K562 (cell line): Measurements from ENCODE around the gene RNASEH2A. TPM values are rescaled to one million over a fixed set of nuclear protein-coding genes. Genes with fewer than 3 reads are reported as not detected.

Experiments used
- RBM15 ChIP-seq: fragments of 200-400 bp; formaldehyde crosslinking; IDR thresholded peaks from 2 replicates; pipeline ENCODE4 v1.6.1; 2018; ENCODE audit warnings: mild to moderate bottlenecking, low read length, moderate library complexity; ENCODE audit not compliant: insufficient read depth
- polyA plus RNA-seq, 8 experiments: library from polyadenylated mRNA; depleted of rRNA in 4 of 8; stranded (reverse) in 5 of 8; unstranded in 3 of 8; fragments of >200 nt; fragmentation: Nextera tagmentation in 2 of 8; fragmentation: Illumina TruSeq in 1 of 8; extraction: Ambion mirVana in 2 of 8; extraction: Trizol in 1 of 8; gene quantifications; 2 replicates each; pipeline versions ENCODE4 v1.2.1 to v1.2.3, GENCODE V29; 2011 to 2014; ENCODE audit warnings: inconsistent platforms in 1 of 8, missing spikeins in 1 of 8
- total RNA-seq, 7 experiments: library from RNA; depleted of rRNA in 6 of 7; stranded (reverse); fragments of >200 nt in 6 of 7; fragmentation: Illumina TruSeq in 2 of 7; extraction: Trizol in 2 of 7; gene quantifications; 2 replicates each; pipeline versions ENCODE4 v1.2.1 to v1.2.3, GENCODE V29; 2011 to 2021; ENCODE audit warnings: low replicate concordance in 1 of 7
- TF ChIP-seq, protein P1 (sequence below): fragments of 450-650 bp; IDR thresholded peaks from 2 replicates; pipeline ENCODE4 v1.6.1; 2016; ENCODE audit warnings: low read depth
- TF ChIP-seq, protein P2 (sequence below): IDR thresholded peaks from 3 replicates; pipeline ENCODE4 v1.6.1; 2011; ENCODE audit warnings: borderline replicate concordance, mild to moderate bottlenecking; ENCODE audit not compliant: insufficient read length, insufficient read depth
- TF ChIP-seq, protein P3 (sequence below), 2 experiments: IDR thresholded peaks in 1 of 2; conservative IDR thresholded peaks in 1 of 2; 2 replicates each; pipeline ENCODE4 v1.6.1; 2016; ENCODE audit warnings: low read depth in 2 of 2, mild to moderate bottlenecking in 1 of 2, missing compliant biosample characterization in 1 of 2, missing genetic modification characterization in 1 of 2, moderate library complexity in 1 of 2
- TF ChIP-seq, protein P4 (sequence below), 2 experiments: IDR thresholded peaks; 2 replicates each; pipeline ENCODE4 v1.6.1; 2012; ENCODE audit warnings: improper control_type of control experiment in 2 of 2, low read depth in 2 of 2, low read length in 2 of 2, borderline replicate concordance in 1 of 2
- TF ChIP-seq, protein P5 (sequence below): IDR thresholded peaks from 2 replicates; pipeline ENCODE4 v1.6.1; 2011; ENCODE audit not compliant: insufficient read length; ENCODE audit errors: extremely low read depth

RNASEH2A gene
- total and polyA plus RNA-seq, 9 of the 15 experiments (the other 6 are each of a cell fraction or from before 2014, with no cell fraction given), result 22.3 to 78.0 (median 61.7) TPM

DNA sequence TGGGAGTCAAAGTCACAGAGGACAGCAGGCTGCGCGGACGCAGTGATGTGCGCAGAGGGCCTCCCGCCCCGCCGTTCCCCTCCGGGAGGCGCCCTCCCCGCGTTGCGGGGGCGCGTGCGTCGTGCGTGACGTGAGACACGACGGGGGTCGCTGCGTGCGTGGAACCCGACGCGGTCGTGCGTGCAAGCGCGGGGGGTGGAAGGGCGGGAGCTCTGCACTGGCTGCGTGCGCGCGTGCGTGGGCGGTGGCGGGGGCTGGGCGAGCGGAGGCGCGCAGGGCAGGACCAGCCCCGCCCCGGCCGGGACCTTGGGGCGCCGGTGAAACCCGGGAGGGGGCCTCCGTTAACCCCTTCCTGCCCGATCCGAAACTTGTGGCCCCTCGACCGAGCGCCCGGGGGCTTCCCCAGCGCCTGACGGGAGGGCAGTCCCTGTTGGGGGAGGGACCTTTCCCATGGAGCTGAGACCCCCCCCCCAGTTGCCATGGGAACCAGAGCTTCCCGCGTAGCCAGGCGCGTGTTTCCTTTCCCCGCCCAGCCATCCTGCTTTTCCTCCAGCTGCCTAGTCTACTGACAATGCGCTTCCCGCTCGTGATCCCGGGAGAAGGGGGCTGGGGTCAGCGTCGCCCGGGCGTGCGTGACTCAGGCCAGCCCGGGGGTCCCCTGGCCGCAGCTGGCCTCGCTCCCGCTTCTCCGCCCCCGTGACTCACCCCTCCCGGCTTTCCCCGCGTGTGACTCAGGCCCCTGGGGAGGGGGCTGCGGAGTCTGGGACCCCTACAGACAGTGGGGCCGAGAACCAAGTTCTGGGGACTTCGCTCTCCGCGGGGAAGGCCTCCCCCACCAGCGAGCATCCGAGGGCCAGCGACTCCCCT is 23.7 kb upstream of the RNASEH2A start (continued):
- TF ChIP-seq, protein P1, sequence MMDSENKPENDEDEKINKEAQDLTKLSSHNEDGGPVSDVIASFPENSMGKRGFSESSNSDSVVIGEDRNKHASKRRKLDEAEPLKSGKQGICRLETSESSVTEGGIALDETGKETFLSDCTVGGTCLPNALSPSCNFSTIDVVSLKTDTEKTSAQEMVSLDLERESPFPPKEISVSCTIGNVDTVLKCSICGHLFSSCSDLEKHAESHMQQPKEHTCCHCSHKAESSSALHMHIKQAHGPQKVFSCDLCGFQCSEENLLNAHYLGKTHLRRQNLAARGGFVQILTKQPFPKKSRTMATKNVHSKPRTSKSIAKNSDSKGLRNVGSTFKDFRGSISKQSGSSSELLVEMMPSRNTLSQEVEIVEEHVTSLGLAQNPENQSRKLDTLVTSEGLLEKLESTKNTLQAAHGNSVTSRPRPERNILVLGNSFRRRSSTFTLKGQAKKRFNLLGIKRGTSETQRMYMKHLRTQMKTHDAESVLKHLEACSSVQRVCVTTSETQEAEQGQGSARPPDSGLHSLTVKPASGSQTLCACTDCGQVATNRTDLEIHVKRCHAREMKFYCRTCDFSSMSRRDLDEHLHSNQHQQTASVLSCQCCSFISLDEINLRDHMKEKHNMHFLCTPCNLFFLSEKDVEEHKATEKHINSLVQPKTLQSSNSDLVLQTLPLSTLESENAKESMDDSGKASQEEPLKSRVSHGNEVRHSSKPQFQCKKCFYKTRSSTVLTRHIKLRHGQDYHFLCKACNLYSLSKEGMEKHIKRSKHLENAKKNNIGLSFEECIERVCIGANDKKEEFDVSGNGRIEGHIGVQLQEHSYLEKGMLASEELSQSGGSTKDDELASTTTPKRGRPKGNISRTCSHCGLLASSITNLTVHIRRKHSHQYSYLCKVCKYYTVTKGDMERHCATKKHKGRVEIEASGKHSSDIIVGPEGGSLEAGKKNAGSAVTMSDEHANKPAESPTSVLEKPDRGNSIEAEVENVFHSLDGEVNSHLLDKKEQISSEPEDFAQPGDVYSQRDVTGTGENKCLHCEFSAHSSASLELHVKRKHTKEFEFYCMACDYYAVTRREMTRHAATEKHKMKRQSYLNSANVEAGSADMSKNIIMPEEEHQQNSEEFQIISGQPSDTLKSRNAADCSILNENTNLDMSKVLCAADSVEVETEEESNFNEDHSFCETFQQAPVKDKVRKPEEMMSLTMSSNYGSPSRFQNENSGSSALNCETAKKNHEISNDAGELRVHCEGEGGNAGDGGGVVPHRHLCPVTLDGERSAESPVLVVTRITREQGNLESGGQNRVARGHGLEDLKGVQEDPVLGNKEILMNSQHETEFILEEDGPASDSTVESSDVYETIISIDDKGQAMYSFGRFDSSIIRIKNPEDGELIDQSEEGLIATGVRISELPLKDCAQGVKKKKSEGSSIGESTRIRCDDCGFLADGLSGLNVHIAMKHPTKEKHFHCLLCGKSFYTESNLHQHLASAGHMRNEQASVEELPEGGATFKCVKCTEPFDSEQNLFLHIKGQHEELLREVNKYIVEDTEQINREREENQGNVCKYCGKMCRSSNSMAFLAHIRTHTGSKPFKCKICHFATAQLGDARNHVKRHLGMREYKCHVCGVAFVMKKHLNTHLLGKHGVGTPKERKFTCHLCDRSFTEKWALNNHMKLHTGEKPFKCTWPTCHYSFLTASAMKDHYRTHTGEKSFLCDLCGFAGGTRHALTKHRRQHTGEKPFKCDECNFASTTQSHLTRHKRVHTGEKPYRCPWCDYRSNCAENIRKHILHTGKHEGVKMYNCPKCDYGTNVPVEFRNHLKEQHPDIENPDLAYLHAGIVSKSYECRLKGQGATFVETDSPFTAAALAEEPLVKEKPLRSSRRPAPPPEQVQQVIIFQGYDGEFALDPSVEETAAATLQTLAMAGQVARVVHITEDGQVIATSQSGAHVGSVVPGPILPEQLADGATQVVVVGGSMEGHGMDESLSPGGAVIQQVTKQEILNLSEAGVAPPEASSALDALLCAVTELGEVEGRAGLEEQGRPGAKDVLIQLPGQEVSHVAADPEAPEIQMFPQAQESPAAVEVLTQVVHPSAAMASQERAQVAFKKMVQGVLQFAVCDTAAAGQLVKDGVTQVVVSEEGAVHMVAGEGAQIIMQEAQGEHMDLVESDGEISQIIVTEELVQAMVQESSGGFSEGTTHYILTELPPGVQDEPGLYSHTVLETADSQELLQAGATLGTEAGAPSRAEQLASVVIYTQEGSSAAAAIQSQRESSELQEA, result no peak
- TF ChIP-seq, protein P2, sequence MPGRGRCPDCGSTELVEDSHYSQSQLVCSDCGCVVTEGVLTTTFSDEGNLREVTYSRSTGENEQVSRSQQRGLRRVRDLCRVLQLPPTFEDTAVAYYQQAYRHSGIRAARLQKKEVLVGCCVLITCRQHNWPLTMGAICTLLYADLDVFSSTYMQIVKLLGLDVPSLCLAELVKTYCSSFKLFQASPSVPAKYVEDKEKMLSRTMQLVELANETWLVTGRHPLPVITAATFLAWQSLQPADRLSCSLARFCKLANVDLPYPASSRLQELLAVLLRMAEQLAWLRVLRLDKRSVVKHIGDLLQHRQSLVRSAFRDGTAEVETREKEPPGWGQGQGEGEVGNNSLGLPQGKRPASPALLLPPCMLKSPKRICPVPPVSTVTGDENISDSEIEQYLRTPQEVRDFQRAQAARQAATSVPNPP, result no peak
- TF ChIP-seq, protein P3, sequence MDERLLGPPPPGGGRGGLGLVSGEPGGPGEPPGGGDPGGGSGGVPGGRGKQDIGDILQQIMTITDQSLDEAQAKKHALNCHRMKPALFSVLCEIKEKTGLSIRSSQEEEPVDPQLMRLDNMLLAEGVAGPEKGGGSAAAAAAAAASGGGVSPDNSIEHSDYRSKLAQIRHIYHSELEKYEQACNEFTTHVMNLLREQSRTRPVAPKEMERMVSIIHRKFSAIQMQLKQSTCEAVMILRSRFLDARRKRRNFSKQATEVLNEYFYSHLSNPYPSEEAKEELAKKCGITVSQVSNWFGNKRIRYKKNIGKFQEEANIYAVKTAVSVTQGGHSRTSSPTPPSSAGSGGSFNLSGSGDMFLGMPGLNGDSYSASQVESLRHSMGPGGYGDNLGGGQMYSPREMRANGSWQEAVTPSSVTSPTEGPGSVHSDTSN (CRISPR knock-in tag; IDR thresholded peaks at IDR 0.05; ENCODE audit: low read depth), result no peak
- TF ChIP-seq, protein P3 (tag; conservative IDR thresholded peaks at IDR 0.05; ENCODE audit: low read depth), result no peak
- TF ChIP-seq, protein P4, sequence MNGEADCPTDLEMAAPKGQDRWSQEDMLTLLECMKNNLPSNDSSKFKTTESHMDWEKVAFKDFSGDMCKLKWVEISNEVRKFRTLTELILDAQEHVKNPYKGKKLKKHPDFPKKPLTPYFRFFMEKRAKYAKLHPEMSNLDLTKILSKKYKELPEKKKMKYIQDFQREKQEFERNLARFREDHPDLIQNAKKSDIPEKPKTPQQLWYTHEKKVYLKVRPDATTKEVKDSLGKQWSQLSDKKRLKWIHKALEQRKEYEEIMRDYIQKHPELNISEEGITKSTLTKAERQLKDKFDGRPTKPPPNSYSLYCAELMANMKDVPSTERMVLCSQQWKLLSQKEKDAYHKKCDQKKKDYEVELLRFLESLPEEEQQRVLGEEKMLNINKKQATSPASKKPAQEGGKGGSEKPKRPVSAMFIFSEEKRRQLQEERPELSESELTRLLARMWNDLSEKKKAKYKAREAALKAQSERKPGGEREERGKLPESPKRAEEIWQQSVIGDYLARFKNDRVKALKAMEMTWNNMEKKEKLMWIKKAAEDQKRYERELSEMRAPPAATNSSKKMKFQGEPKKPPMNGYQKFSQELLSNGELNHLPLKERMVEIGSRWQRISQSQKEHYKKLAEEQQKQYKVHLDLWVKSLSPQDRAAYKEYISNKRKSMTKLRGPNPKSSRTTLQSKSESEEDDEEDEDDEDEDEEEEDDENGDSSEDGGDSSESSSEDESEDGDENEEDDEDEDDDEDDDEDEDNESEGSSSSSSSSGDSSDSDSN (IDR thresholded peaks at IDR 0.05; ENCODE audit: borderline replicate concordance in 1 of 2, low read depth in 2 of 2, low read length in 2 of 2), result no peak
- TF ChIP-seq RBM15, result no peak
- TF ChIP-seq, protein P5, sequence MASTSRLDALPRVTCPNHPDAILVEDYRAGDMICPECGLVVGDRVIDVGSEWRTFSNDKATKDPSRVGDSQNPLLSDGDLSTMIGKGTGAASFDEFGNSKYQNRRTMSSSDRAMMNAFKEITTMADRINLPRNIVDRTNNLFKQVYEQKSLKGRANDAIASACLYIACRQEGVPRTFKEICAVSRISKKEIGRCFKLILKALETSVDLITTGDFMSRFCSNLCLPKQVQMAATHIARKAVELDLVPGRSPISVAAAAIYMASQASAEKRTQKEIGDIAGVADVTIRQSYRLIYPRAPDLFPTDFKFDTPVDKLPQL, result no peak
